ENCODE data around the gene MTG1.

The MTG1 gene

GRCh38 chr10:133350283-133350949, 43.5 kb upstream of the MTG1 start:
- no peak for TF ChIP-seq CTCF (conservative IDR thresholded peaks at IDR 0.05; ENCODE audit: control insufficient read depth, insufficient read depth, low read depth, low read length)

GRCh38 chr10:133350950-133351329, 43.0 kb upstream of the MTG1 start:
- no peak for TF ChIP-seq CTCF (conservative IDR thresholded peaks at IDR 0.05; ENCODE audit: control insufficient read depth, insufficient read depth, low read depth, low read length)
- H3K4me3 ChIP-seq (ENCODE audit: control insufficient read depth, low read depth, low read length): no peak overlapping the region
- DNase-seq (ENCODE audit: low read depth): no peak

More at GRCh38 chr10:133350283-133350949, 43.5 kb upstream of the MTG1 start:
- no peak overlapping the region for H3K4me3 ChIP-seq (ENCODE audit: control insufficient read depth, low read depth, low read length)
- no peak for DNase-seq (ENCODE audit: low read depth)

- H3K4me3 ChIP-seq (ENCODE audit: control insufficient read depth, low read depth, low read length): no peak overlapping the region
- no peak for DNase-seq (ENCODE audit: low read depth)
- peak; percentile 1 for TF ChIP-seq CTCF (conservative IDR thresholded peaks at IDR 0.05; ENCODE audit: control insufficient read depth, insufficient read depth, low read depth, low read length)
Observed at GRCh38 chr10:133351408-133352318, 42.3 kb upstream of the MTG1 start.

- DNase-seq (ENCODE audit: low read depth): no peak
- no peak overlapping the region for H3K4me3 ChIP-seq (ENCODE audit: control insufficient read depth, low read depth, low read length)
- TF ChIP-seq CTCF (conservative IDR thresholded peaks at IDR 0.05; ENCODE audit: control insufficient read depth, insufficient read depth, low read depth, low read length): no peak
Observed at GRCh38 chr10:133353202-133353959, 40.6 kb upstream of the MTG1 start.

GRCh38 chr10:133353988-133354605, 39.9 kb upstream of the MTG1 start:
- H3K4me3 ChIP-seq (ENCODE audit: control insufficient read depth, low read depth, low read length): no peak overlapping the region
- DNase-seq (ENCODE audit: low read depth): no peak
- no peak for TF ChIP-seq CTCF (conservative IDR thresholded peaks at IDR 0.05; ENCODE audit: control insufficient read depth, insufficient read depth, low read depth, low read length)

GRCh38 chr10:133354672-133355240, 39.2 kb upstream of the MTG1 start:
- TF ChIP-seq CTCF (conservative IDR thresholded peaks at IDR 0.05; ENCODE audit: control insufficient read depth, insufficient read depth, low read depth, low read length): no peak
- DNase-seq (ENCODE audit: low read depth): no peak
- no peak overlapping the region for H3K4me3 ChIP-seq (ENCODE audit: control insufficient read depth, low read depth, low read length)
